ENCODE data around the gene NMNAT2. TPM values are rescaled to one million over a fixed set of nuclear protein-coding genes. Genes with fewer than 3 reads are reported as not detected.

NMNAT2 gene
- total RNA-seq, 2 experiments from 2014 or later, result not detected

DNA sequence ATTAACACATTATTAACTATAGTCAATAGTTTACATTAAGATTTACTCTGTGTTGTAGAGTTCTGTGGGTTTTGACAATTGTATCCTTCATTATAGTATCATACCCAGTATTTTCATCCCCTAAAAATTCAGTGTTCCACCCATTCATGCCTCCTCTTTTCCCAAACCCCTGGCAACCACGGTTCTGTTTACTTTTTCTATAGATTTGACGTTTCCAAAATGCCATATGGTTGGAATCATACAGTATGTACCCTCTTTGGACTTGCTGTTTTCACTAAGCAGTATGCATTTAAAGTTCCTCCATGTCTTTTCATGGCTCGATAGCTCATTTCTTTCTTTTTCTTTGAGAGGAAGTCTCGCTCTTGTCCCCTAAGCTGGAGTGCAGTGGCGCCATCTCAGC, 122.7 kb downstream of the NMNAT2 start:
- Histone ChIP-seq H3K4me3 (ENCODE audit: low read depth, low read length, poor library complexity, severe bottlenecking) (no peak overlapping the region), H3K27ac (ENCODE audit: low read depth, low read length, poor library complexity, severe bottlenecking) (no peak overlapping the region), H3K4me1 (ENCODE audit: insufficient read depth, low read length, poor library complexity, severe bottlenecking) (no peaks in the 10 kb centered on the region), H2AFZ (ENCODE audit: low read length) (no peak overlapping the region), H3K36me3 (ENCODE audit: insufficient read depth, low read length) (no peaks in the 10 kb centered on the region), H3K79me2 (ENCODE audit: insufficient read depth, low read depth, low read length) (no peaks in the 10 kb centered on the region), H3K4me2 (ENCODE audit: low read length) (no peak overlapping the region), H3K9me3 (ENCODE audit: low read length) (no peaks in the 10 kb centered on the region), H4K20me1 (ENCODE audit: insufficient read depth, low read length) (no peaks in the 10 kb centered on the region), H3K9me2 (ENCODE audit: insufficient read depth, low read length) (no peaks in the 10 kb centered on the region)
- intact Hi-C loops (cut with micrococcal nuclease; ENCODE audit: unreplicated experiment), result loop anchor here (10.0 kb wide), 1 partner anchor 149 kb away; no protein-coding TSS in a partner anchor
- ChIA-PET CTCF (ENCODE audit: unreplicated experiment) (no interaction called here), POLR2A (no interaction called here)
- BruUV-seq (replicated peaks), result no TSS peak
- no peak for DNase-seq (ENCODE audit: low spot score)
- no peak for TF ChIP-seq EZH2phosphoT487 (IDR thresholded peaks at IDR 0.05; ENCODE audit: borderline replicate concordance, low read depth, low read length)
- TF ChIP-seq, protein P1, sequence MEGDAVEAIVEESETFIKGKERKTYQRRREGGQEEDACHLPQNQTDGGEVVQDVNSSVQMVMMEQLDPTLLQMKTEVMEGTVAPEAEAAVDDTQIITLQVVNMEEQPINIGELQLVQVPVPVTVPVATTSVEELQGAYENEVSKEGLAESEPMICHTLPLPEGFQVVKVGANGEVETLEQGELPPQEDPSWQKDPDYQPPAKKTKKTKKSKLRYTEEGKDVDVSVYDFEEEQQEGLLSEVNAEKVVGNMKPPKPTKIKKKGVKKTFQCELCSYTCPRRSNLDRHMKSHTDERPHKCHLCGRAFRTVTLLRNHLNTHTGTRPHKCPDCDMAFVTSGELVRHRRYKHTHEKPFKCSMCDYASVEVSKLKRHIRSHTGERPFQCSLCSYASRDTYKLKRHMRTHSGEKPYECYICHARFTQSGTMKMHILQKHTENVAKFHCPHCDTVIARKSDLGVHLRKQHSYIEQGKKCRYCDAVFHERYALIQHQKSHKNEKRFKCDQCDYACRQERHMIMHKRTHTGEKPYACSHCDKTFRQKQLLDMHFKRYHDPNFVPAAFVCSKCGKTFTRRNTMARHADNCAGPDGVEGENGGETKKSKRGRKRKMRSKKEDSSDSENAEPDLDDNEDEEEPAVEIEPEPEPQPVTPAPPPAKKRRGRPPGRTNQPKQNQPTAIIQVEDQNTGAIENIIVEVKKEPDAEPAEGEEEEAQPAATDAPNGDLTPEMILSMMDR (conservative IDR thresholded peaks at IDR 0.05; ENCODE audit: low read length), result no peak

DNA sequence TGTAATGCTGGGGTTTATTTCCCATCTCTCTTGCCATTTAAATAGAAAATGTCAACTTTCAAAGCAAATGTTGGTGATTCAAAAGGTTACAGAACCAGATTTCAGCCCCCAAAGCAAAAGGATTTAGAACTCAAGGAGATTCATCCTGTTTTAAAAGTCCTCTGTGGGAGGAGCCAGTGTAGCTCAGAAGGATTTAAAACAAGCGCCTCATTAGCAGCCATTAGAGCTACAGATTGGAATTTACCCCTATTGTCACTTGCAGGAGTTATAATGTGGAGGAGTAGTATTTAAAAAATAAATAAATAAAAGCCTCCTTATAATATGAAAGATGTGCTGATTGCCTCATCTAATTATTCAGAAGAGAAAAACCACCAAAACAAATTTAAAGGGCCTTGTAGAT, 124.3 kb downstream of the NMNAT2 start:
- intact Hi-C loops (cut with micrococcal nuclease; ENCODE audit: unreplicated experiment), result loop anchor here (10.0 kb wide), 1 partner anchor 151 kb away; no protein-coding TSS in a partner anchor
- Histone ChIP-seq H3K36me3 (ENCODE audit: insufficient read depth, low read length) (no peaks in the 10 kb centered on the region), H3K27ac (ENCODE audit: low read depth, low read length, poor library complexity, severe bottlenecking) (no peak overlapping the region), H4K20me1 (ENCODE audit: insufficient read depth, low read length) (no peaks in the 10 kb centered on the region), H3K4me3 (ENCODE audit: low read depth, low read length, poor library complexity, severe bottlenecking) (no peak overlapping the region), H3K9me2 (ENCODE audit: insufficient read depth, low read length) (no peaks in the 10 kb centered on the region), H3K9me3 (ENCODE audit: low read length) (no peaks in the 10 kb centered on the region), H3K4me1 (ENCODE audit: insufficient read depth, low read length, poor library complexity, severe bottlenecking) (no peaks in the 10 kb centered on the region), H2AFZ (ENCODE audit: low read length) (no peak overlapping the region), H3K4me2 (ENCODE audit: low read length) (no peak overlapping the region), H3K79me2 (ENCODE audit: insufficient read depth, low read depth, low read length) (no peaks in the 10 kb centered on the region)
- DNase-seq (ENCODE audit: low spot score), result no peak
- ChIA-PET CTCF (ENCODE audit: unreplicated experiment) (no interaction called here), POLR2A (interaction anchor here (1.3 kb wide), 1 partner anchor 53 kb away, joined by 3 read pairs; no protein-coding TSS in a partner anchor)
- no TSS peak for BruUV-seq (replicated peaks)
- no peak for TF ChIP-seq EZH2phosphoT487 (IDR thresholded peaks at IDR 0.05; ENCODE audit: borderline replicate concordance, low read depth, low read length)
- TF ChIP-seq, protein P1 (conservative IDR thresholded peaks at IDR 0.05; ENCODE audit: low read length), result no peak

DNA sequence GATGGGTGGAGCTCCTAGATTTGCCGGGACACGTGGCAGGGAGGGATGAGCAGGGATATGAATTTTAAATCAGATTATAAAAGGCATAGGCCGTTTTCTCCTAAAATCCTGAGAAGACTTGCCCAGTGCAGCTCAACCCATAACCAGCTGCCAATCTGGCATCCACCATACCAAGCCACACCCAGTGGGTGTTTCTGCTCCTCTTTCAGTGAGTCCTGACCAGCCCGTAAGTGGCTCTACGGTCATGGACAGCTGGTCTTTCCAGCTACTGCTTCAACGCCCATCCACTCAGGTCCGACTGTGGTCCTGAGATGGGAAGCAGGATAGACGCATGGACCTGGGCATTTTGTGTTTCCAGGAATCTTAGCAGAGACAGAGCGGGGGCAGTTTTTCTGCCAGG, 124.9 kb downstream of the NMNAT2 start:
- intact Hi-C loops (cut with micrococcal nuclease; ENCODE audit: unreplicated experiment), result loop anchor here (10.0 kb wide), 1 partner anchor 152 kb away; no protein-coding TSS in a partner anchor
- no peak overlapping the region for H2AFZ ChIP-seq (ENCODE audit: low read length)
- no peak for DNase-seq (ENCODE audit: low spot score)
- H4K20me1 ChIP-seq (ENCODE audit: insufficient read depth, low read length), result no peaks in the 10 kb centered on the region
- ChIA-PET CTCF (ENCODE audit: unreplicated experiment) (no interaction called here), POLR2A (no interaction called here)
- no peaks in the 10 kb centered on the region for H3K36me3 ChIP-seq (ENCODE audit: insufficient read depth, low read length)
- no peaks in the 10 kb centered on the region for H3K9me2 ChIP-seq (ENCODE audit: insufficient read depth, low read length)
- no peak overlapping the region for H3K4me2 ChIP-seq (ENCODE audit: low read length)
- no TSS peak for BruUV-seq (replicated peaks)
- H3K4me3 ChIP-seq (ENCODE audit: low read depth, low read length, poor library complexity, severe bottlenecking), result no peak overlapping the region
- H3K79me2 ChIP-seq (ENCODE audit: insufficient read depth, low read depth, low read length), result no peaks in the 10 kb centered on the region
- H3K4me1 ChIP-seq (ENCODE audit: insufficient read depth, low read length, poor library complexity, severe bottlenecking), result no peaks in the 10 kb centered on the region
- no peak overlapping the region for H3K27ac ChIP-seq (ENCODE audit: low read depth, low read length, poor library complexity, severe bottlenecking)
- TF ChIP-seq, protein P1 (conservative IDR thresholded peaks at IDR 0.05; ENCODE audit: low read length), result no peak
- no peak for TF ChIP-seq EZH2phosphoT487 (IDR thresholded peaks at IDR 0.05; ENCODE audit: borderline replicate concordance, low read depth, low read length)
- no peaks in the 10 kb centered on the region for H3K9me3 ChIP-seq (ENCODE audit: low read length)

All from OCI-LY7 (cell line).